ENCODE data around the gene ASB3.
"Not testable (repeated sequence)": the region's sequence is repeated elsewhere in the genome, so short reads cannot be mapped to it uniquely, and the experiment has no call there.

The ASB3 gene

DNA sequence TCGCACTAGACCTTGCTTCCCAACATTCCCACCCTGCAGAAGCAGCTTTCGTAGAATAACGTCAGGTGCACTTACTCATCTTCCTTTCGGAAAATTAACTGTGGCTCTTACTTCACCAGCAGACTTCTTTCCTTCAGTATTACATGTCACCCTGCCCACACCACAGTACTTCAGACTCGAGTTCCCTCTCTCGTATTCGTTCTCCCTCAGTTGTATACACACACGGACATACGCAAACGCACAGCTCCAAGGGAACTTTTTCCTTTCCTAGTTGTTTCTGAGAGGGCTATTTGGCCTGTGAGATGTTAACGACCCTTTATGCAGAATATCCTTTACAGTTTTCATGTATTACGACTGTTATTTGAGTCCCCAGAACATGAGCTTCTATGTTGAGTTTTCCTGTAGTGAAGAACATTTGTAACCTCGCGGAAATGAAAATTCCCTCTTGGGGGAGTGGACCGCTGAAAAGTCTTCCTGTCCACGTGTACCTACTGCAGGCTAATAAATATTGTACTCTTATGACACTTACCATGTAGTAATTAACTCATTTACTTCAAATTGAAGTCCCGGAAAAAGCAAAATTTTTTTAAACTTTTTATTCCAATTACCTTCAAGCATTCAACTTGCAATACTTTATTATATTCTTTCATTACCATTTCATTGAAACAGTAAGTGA lies 999 bp upstream of the ASB3 start:
- no peak for DNase-seq (ENCODE audit: low read depth in 1 of 2, low spot score in 1 of 2)

DNA sequence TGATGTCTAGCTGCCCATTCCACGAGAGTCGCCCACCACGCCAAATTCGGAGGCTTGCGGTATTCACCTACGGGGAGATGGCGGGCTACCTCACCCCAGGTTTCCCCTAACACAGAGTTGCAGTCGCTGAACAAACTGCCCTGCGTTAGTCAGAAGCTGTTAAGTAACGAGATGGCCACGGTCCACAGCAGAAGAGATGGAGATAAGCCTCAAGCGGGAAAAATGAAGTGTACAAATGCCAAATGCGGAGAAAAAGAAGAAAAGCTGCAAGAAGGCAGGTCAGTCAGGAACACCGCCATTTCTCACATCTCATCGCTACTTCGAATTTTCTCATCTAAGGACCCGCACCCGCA lies 425 bp downstream of the ASB3 start:
- peak in 1 of 2 donors; percentile 6 for DNase-seq (ENCODE audit: low read depth in 1 of 2, low spot score in 1 of 2)

DNA sequence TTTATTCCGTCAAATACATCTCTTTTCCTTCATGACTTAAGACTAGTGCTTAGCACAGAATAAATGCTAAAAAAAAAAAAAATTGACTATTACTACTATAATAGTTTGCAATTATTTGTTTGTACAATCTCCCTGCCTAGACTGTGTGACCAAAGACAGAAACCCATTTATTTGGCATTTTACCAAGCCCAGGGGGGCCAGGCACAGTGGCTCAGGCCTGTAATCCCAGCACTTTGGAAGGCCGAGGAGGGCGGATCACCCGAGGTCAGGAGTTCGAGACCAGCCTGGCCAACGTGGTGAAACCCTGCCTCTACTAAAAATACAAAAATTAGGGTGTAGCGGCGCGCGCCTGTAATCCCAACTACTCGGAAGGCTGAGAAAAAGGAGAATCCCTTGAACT lies 1.4 kb downstream of the ASB3 start:
- no peak for DNase-seq (ENCODE audit: low read depth in 1 of 2, low spot score in 1 of 2)

DNA sequence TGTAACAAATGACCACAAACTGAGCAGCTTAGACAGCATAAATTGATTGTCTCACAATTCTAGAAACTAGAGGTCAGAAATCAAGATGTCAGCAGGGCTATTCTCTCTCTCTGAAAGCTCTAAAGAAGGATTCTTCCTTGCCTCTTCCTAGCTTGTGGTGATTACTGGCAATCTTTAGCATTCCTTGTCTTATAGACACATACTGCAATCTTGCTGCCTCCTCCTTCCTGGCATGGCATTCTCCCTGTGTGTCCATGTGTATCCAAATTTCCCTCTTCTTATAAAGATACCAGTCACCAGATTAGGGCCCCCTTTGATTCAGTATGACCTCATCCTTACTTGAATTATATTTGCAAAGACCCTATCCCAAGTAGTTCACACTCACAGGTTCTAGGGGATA lies 2.3 kb downstream of the ASB3 start:
- no peak for DNase-seq (ENCODE audit: low read depth in 1 of 2, low spot score in 1 of 2)

DNA sequence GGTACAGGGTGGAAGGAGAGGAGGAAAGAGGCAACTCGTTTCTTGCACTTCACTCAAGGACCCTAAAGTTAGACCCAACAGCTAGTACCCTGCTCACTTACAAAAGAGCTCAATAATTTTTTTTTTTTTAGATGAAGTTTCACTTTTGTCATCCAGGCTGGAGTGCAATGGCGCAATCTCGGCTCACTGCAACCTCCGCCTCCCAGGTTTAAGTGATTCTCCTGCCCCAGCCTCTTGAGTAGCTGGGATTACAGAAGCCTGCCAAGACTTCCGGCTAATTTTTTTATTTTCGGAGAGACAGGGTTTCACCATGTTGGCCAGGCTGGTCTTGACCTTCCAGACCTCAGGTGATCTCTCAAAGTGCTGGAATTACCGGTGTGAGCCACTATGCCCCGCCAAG lies 4.1 kb downstream of the ASB3 start:
- no peak for DNase-seq (ENCODE audit: low read depth in 1 of 2, low spot score in 1 of 2)

DNA sequence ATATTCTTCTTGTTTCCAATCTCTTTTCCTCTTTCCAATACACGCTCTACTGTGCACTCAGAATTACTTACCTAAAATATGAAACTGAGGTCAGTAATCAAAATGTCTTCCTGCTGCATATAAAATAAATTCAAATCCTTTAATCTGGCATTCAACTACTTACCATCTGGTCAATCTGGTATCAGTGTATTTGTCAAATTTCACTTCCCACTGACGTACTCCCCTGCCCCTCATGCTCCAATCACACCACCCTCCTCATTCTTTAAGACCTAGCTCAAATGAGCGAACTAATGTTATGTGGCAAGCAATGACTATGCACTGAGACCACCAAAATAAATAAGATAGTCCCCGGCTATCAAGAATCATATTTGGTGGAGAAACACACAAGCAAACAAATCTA lies 6.7 kb downstream of the ASB3 start:
- no peak for DNase-seq (ENCODE audit: low read depth in 1 of 2, low spot score in 1 of 2)

DNA sequence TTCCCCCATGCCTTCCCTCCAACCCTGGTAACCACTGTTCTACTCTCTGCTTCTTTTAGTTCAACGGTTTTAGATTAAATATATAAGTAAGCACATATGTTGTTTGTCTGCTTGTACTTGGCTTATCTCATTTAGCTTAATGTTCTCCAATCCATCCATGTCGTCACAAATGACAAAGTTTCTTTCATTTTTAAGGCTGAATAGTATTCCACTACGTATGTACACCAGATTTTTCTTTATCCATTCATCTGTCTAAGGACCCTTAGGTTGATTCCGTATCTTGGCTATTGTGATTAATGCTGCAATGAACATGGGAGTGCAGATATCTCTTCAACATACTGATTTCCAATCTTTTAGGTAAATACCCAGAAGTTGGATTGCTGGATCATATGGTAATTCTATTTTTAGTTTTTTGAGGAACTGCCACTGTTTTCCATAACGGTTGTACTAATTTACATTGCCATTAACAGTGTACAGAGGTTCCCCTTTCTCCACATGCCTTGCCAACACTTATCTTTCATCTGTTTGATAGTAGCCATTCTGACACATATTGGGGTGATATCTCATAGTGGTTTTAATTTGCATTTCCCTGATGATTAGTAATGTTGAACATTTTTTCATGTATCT lies 8.1 kb downstream of the ASB3 start:
- DNase-seq (ENCODE audit: low read depth in 1 of 2, low spot score in 1 of 2): no peak

DNA sequence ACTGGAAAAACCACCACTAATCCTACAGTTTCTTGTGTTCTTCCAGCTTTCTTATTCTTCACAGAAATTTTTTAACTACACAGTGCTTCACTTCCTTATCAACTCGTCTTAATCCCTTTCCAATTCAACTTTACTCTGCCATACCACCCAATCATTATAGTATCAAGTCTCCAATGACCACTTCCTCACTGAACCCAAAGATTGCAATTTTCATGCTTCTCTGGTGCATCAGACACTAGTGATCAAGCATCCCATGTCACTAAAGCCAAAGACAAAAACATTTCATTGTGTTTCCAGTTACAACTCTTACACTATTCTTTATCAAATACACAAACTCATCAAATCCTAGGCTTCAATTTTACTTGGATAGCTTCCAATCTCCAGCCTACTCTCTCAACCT lies 9.6 kb downstream of the ASB3 start:
- DNase-seq (ENCODE audit: low read depth in 1 of 2, low spot score in 1 of 2): no peak

DNA sequence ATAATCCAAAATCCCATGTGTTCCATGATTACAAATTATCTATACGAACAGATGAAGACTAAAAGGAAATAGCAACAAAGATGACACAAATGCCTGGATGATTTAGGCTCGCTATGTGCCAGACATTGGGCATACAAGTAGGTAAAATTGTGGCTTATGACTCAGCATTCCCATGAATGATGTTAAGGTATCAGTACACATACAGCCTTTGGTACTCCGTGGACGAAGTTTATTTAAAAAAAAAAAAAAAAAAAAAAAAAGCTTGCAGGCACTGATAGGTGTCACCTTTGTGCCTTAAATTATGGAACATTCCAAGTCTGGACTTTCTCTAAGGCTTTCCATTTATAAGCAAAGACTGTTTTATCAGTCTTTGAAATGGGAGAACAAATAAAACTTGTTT lies 16.5 kb downstream of the ASB3 start:
- DNase-seq (ENCODE audit: low read depth in 1 of 2, low spot score in 1 of 2): no peak

DNA sequence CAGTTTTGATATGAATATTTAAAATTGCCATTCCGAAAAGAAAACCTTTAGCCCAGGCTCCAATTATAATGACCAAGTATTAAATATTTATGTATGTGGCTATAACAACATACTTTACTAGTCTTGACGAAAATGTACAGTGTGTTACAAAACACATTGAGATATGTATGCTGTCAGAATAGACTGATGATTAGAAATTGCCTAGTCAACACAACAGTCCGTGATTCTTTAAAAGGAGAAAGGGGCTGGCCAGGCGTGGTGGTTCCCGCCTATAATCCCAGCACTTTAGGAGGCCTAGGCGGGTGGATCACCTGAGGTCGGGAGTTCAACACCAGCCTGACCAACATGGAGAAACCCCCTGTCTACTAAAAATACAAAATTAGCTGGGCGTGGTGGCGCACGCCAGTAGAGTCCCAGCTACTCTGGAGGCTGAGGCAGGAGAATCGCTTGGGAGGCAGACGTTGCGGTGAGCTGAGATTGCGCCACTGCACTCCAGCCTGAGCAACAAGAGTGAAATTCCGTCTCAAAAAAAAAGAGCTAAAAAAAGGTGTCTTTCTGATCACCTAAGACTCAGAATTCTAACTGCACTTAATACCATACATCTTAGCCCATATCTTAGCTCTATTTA lies 17.3 kb downstream of the ASB3 start:
- DNase-seq (ENCODE audit: low read depth in 1 of 2, low spot score in 1 of 2): no peak

DNA sequence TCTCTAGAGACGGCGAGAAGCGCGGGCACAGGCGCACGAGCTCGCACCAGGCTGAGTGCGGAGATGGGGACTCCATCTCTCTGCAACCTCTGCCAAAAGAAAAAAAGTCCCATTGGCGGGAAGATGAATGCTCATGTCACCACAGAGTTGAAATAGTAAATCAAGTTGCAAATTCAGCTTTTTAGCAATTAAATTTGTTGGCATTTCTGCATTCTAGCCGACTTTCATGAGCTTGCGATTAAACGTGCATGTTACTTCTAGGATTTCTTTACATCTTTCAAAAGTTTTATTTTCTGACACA lies 18.6 kb downstream of the ASB3 start:
- DNase-seq (ENCODE audit: low read depth in 1 of 2, low spot score in 1 of 2): no peak

DNA sequence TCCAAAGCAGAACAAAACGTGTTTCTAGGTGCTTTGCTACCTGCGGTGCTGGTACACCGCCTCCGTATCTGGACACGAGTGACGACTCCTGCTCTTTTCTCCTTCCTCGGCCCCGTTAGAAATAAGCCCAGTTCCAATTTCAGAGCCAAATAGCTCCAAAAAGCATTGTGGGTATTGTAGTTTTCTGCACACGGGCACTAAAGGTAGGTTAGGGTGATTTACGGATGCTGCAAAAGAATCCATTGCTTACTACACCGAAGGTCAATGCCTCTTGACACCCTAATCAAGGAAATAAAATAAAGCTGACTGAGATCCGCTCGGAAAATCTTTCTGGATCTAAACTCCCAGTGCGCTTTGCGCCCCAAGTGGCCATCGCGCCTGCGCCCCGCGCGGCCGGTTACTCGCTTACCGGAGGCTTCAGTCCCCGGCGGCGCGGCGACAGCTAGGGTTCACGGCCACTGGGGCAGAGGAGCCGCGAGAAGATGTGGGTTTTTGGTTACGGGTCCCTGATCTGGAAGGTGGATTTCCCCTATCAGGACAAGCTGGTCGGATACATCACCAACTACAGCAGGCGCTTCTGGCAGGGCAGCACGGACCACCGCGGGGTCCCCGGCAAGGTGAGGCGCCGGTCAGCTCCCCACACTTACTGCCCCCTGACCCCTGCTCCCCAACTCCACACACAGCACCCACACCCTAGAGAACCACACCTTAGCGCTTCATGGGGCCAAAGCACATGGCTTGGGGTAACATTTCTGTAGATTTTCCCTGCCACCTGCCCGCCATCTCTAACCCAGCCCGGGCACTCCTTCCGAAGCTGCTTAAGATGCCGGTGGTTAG lies 19.1 kb downstream of the ASB3 start, which contains the start of gene CHAC2:
TSS of gene CHAC2 (plus strand) at position 400 of the 837 bp plus-strand sequence. CDS start at position 483, 83 bp downstream.
- peak; percentile 57 to 78 for DNase-seq (ENCODE audit: low read depth in 1 of 2, low spot score in 1 of 2)

DNA sequence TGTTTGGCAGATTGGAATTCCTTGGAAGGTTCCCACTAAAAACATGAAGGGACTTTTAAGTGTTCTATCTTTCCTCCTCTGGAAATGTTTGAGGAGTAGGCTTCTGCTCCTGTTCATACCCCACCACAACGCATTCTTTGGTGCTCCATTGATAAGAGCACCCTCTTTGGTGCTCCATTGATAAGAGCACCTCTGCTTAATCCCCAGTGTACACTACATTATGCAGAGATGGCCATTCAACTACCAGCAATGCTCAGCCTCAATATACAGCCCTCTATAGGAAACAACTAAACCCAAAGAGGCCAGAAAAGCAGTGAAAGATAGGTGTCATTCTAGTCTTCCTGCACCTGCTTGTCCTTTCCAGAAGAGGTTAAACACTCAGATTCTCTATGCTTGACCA lies 21.0 kb downstream of the ASB3 start:
- no peak for DNase-seq (ENCODE audit: low read depth in 1 of 2, low spot score in 1 of 2)

DNA sequence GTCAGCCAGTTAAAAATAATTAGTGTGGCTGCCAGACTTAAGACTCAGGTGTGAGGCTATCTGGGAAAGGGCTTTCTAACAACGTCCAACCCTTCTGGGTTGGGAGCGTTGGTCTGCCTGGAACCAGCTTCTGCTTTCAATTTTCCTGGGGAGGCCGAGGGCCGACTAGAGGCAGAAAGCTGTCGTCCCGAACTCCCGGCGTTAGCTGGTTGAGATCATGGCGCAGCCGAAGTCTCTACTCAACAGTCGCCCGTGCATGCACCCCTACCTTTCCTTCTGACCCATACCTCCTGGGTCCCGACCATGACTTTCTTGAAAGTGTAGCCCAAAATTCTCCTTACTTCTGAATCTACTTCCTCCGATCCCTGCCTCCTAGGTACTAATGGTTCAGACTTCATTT lies 29.5 kb downstream of the ASB3 start:
- not testable (repeated sequence) for DNase-seq (ENCODE audit: low read depth in 1 of 2, low spot score in 1 of 2)

DNA sequence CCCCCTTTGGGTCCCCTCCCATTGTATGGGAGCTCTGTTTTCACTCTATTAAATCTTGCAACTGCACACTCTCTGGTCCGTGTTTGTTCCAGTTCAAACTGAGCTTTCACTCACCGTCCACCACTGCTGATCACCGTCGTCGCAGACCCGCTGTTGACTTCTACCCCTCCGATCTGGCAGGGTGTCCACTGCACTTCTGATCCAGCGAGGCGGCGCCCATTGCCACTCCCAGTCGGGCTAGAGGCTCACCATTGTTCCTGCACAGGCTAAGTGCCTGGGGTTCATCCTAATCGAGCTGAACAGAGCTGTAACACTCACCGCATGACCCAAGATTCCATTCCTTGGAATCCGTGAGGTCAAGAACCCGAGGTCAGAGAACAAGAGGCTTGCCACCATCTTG lies 30.1 kb downstream of the ASB3 start:
- no peak for DNase-seq (ENCODE audit: low read depth in 1 of 2, low spot score in 1 of 2)

DNA sequence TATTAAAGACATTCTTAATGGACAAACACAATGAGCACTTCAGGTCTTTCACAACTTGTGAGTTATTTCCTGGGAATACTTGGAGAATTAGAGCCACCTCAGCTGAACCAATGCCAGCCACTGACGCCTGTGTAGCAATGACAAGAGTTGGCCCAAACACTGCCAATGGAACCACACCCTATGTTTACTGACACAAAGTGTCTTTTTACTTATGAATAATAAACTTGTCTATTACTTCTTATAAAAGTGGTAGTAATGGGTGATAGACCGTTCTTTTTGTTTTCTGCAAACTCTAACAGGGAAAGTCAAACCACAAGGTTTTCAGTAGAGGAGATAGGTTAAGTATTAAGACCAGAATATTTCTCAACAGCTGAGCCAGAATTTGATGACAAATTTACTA lies 31.6 kb downstream of the ASB3 start:
- DNase-seq (ENCODE audit: low read depth in 1 of 2, low spot score in 1 of 2): no peak

DNA sequence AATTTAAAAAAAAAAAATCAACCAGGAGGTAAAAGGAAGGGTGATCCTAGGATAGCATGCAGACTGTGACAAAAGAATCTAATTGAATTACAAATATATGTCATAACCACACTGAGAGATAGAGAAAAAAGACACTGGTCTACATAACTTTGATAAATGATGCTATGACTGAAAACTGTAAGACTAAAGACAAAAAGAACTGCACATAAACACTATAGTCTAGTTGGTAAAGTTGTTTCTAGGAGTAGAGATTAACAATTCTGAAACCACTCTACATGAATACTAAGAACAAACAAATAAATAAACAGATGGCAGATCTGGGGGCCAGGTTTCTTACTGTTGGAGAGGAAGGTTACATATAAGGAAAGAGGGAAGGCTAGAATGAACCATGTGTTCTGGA lies 33.7 kb downstream of the ASB3 start:
- no peak for DNase-seq (ENCODE audit: low read depth in 1 of 2, low spot score in 1 of 2)

DNA sequence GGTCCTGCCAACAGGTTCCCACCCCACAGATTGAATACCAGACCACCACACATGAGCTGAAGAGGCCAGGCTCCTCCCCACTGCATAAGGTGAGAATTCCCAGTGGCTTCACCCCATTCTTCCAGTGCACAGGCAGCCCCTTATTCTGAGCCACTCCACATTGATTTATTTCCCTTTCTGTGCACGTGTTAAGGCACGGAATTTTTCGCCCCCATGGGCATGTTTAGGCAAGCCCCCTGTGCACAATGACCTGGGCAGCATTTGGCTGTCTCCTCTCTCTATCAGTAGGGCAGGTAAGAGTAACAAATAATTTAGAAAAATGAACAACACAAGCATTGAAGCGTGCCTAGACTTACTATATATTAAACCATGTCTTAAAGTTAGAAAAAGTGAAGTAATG lies 34.4 kb downstream of the ASB3 start:
- DNase-seq (ENCODE audit: low read depth in 1 of 2, low spot score in 1 of 2): no peak

DNA sequence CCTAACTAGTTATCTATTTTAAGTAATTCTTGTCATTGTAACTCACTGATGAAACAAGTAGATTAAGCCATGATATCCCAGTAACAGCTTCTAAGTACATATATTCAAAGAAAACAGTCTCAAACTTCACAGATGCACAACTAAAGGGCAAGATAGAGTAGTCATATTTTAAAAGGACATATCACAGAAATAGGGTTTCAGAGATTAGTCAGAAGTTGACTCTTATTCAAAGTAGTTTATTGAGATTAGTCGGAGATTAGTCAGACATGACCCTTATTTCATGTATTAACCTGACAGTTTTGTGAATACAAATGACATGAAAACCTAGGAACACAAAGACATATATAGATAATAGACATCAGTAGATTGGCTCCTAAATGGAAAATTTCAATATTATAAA lies 35.0 kb downstream of the ASB3 start:
- no peak for DNase-seq (ENCODE audit: low read depth in 1 of 2, low spot score in 1 of 2)

DNA sequence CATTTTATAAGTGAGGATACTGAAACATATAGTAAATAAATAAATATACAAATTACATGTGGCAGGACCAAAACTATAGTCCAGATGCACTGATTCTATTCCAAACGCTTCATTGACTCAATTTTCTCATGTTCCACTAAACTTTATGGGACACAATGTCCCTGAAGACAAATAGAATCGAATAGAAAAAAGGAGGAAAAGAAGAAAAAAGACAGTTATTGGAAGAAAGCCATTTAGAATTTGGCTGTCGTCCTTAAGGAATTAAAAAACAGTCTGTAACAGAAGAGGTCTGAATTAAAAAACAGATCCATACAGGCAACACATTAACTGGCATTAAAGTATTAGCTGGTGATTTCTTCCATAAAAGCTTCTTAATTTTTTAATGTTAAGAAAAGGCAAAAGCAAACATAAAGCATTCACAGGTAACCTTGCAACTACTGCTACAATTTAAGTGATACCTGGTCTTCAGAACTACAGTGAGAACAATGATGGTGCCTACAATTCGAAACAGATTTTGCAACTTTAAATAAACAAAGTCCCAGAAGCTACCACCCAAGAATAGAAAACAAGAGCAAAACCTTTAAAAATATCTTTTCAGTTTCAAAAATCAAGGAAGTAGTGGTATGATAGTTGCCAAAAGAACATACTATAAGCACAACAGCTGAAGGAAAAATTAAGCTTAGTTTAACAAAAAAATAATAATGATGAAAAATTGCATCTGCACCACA lies 36.5 kb downstream of the ASB3 start:
- no peak for DNase-seq (ENCODE audit: low read depth in 1 of 2, low spot score in 1 of 2)

DNA sequence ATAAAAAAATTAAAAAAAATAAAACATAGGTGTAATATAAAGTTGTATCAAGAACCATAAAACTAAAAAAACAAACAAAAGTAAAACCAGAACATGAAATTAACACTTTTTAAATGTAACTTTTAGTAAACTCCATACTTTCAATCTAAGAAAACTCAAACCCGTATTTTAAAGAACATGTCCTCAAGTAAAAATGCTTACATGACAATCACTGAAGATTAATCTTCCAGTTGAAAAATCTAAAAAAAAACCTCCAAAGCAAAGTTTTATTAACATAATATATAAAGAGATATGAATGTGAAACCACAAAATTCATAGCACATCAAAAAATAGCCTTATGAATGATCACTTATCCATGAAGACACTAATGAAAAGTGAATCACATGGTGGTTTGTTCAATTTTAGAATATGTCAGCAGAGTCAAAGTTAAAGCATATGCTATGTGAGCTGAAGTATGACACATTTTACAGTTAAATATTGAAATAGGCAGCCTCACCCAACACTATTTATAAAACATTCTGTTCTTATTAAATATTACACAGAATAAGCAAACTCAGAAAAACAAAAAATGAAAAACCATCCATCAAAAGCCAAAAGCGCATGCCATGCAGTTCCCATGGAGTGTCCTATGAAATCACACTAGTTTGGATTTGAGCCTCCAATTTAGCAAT lies 42.2 kb downstream of the ASB3 start:
- no peak for DNase-seq (ENCODE audit: low read depth in 1 of 2, low spot score in 1 of 2)

All from stimulated activated CD4-positive, alpha-beta T cell treated with anti-CD3 and anti-CD28 coated beads, Interleukin-15, amount 100 ng/mL, for 1 hour (primary cell).